ENCODE data around the gene NUDT22. TPM values are rescaled to one million over a fixed set of nuclear protein-coding genes. Genes with fewer than 3 reads are reported as not detected.

The NUDT22 gene
- polyA plus RNA-seq, 1 donor (not counting 4 experiments of a cell fraction or from before 2014, with no cell fraction given) = 31.1 TPM

- dilution Hi-C loops (cut with MboI; ENCODE audit: extremely low pct_ligation_motif_present, low sequenced_read_pairs) = no loop called here
- Histone ChIP-seq H3K9me1 (ENCODE audit: control insufficient read depth, extremely low read depth, insufficient read depth, low read length) (no peaks in the 10 kb centered on the region), H3K27ac (ENCODE audit: control insufficient read depth, insufficient read depth, low read length) (no peak overlapping the region), H2AFZ (ENCODE audit: control insufficient read depth, low read length) (no peak overlapping the region), H3K4me1 (ENCODE audit: control insufficient read depth, extremely low read depth, insufficient read depth, low read length) (peaks cover 10% of the 10 kb centered on the region), H3K4me3 (ENCODE audit: control insufficient read depth in 2 of 3, extremely low read depth in 1 of 3, insufficient read depth in 2 of 3, low read depth in 1 of 3, low read length in 3 of 3) (no peak overlapping the region), H3K27me3 (ENCODE audit: control insufficient read depth, extremely low read depth, insufficient read depth, low read length) (no peaks in the 10 kb centered on the region), H3K36me3 (ENCODE audit: control insufficient read depth in 2 of 2, extremely low read depth in 1 of 2, insufficient read depth in 2 of 2, low read length in 2 of 2) (no peaks in the 10 kb centered on the region), H3K79me2 (ENCODE audit: control insufficient read depth, insufficient read depth, low read length) (peaks cover 3% of the 10 kb centered on the region), H3K4me2 (ENCODE audit: control insufficient read depth, extremely low read depth, insufficient read depth, low read depth, low read length) (no peak overlapping the region), H3K9me3 (ENCODE audit: control insufficient read depth, low read depth, low read length) (no peaks in the 10 kb centered on the region), H4K20me1 (ENCODE audit: control insufficient read depth, extremely low read depth, insufficient read depth, low read length) (no peaks in the 10 kb centered on the region), H3K9ac (ENCODE audit: control insufficient read depth, extremely low read depth, insufficient read depth, low read length) (no peak overlapping the region)
- FAIRE-seq (no peak), DNase-seq (ENCODE audit: low read depth, low spot score) (no peak)
- TF ChIP-seq EZH2 (IDR thresholded peaks at IDR 0.05; ENCODE audit: low read length) = no peak
- TF ChIP-seq CTCF (optimal IDR thresholded peaks at IDR 0.05 in 1 of 3, IDR thresholded peaks at IDR 0.05 in 1 of 3, conservative IDR thresholded peaks at IDR 0.05 in 1 of 3; ENCODE audit: extremely low read depth in 1 of 3, insufficient read depth in 2 of 3, low read length in 3 of 3) = no peak
Observed at GRCh38 chr11:64178203-64178602, 47.9 kb upstream of the NUDT22 start.

- Histone ChIP-seq H3K9me1 (ENCODE audit: control insufficient read depth, extremely low read depth, insufficient read depth, low read length) (no peaks in the 10 kb centered on the region), H3K27ac (ENCODE audit: control insufficient read depth, insufficient read depth, low read length) (no peak overlapping the region), H3K36me3 (ENCODE audit: control insufficient read depth in 2 of 2, extremely low read depth in 1 of 2, insufficient read depth in 2 of 2, low read length in 2 of 2) (peaks cover 0 to 2% of the 10 kb centered on the region in 2 experiments), H3K4me3 (ENCODE audit: control insufficient read depth in 2 of 3, extremely low read depth in 1 of 3, insufficient read depth in 2 of 3, low read depth in 1 of 3, low read length in 3 of 3) (no peak overlapping the region), H3K9ac (ENCODE audit: control insufficient read depth, extremely low read depth, insufficient read depth, low read length) (no peak overlapping the region), H3K4me2 (ENCODE audit: control insufficient read depth, extremely low read depth, insufficient read depth, low read depth, low read length) (no peak overlapping the region), H2AFZ (ENCODE audit: control insufficient read depth, low read length) (no peak overlapping the region), H3K79me2 (ENCODE audit: control insufficient read depth, insufficient read depth, low read length) (peaks cover 11% of the 10 kb centered on the region), H3K27me3 (ENCODE audit: control insufficient read depth, extremely low read depth, insufficient read depth, low read length) (no peaks in the 10 kb centered on the region), H3K9me3 (ENCODE audit: control insufficient read depth, low read depth, low read length) (no peaks in the 10 kb centered on the region), H3K4me1 (ENCODE audit: control insufficient read depth, extremely low read depth, insufficient read depth, low read length) (peaks cover 10% of the 10 kb centered on the region), H4K20me1 (ENCODE audit: control insufficient read depth, extremely low read depth, insufficient read depth, low read length) (no peaks in the 10 kb centered on the region)
- FAIRE-seq (no peak), DNase-seq (ENCODE audit: low read depth, low spot score) (no peak)
- TF ChIP-seq CTCF (optimal IDR thresholded peaks at IDR 0.05 in 1 of 3, IDR thresholded peaks at IDR 0.05 in 1 of 3, conservative IDR thresholded peaks at IDR 0.05 in 1 of 3; ENCODE audit: extremely low read depth in 1 of 3, insufficient read depth in 2 of 3, low read length in 3 of 3) = no peak
- no peak for TF ChIP-seq EZH2 (IDR thresholded peaks at IDR 0.05; ENCODE audit: low read length)
- dilution Hi-C loops (cut with MboI; ENCODE audit: extremely low pct_ligation_motif_present, low sequenced_read_pairs) = no loop called here
Observed at GRCh38 chr11:64178951-64179639, 47.0 kb upstream of the NUDT22 start.
